ENCODE data around the gene BARX2. TPM values are rescaled to one million over a fixed set of nuclear protein-coding genes. Genes with fewer than 3 reads are reported as not detected.

BARX2 gene
- total RNA-seq, 2 experiments from 2014 or later, result 0.29 to 0.71 TPM

DNA sequence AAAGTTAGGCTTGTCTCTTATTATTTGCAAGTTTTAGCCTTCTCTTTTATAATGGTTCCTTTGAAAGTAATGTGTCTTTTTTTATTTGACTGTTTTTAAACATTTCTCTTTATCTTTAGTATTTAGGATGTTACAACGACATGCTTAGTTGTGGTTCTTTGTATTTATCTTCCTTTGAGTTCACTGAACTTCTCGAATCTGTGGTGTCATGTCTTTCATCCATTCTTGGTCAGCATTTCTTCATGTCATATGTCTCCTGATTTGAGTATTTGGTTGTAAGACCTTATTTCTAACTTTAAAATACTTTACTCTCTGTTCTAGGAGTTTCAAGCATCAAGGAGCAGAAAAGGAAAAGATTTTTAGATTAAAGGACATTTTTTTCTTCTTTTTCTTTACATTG lies 15.9 kb upstream of the BARX2 start:
- Mint-ChIP-seq H3K4me1 (ENCODE audit: low read depth) (no peaks in the 10 kb centered on the region), H3K9me3 (peaks cover 7% of the 10 kb centered on the region), H3K27ac (no peak overlapping the region), H3K36me3 (no peaks in the 10 kb centered on the region), H3K27me3 (peaks cover 11% of the 10 kb centered on the region), H3K4me3 (no peak overlapping the region)
- CTCF ChIA-PET, result no interaction called here
- no peak for DNase-seq
- intact Hi-C loops (cut with micrococcal nuclease), result no loop called here
- POLR2A ChIA-PET, result no interaction called here

DNA sequence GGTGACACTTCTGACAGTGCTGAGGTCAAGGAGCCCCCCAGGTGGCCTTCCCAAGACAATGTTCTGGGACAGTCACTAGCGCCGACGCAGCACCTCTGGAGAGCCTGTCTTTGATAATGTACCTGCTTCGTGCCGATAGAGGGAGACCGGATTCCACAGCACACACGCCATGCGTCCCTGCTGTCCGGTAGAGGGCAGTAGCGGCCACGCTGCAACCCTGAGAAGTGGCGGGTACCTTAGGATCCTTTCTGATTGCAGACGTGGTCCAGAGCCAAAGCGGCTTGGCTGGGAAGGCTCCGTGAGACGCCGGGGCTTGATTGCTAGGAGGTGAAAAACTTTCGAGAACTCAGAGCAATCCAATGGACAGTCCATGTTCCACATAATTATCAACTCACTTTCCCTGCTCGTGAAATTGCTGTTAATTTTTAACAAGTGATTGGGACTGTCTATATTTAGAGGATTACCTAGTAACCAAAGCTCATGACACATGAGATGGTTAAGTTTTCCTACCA lies 11.4 kb upstream of the BARX2 start:
- no peaks in the 10 kb centered on the region for H3K4me1 Mint-ChIP-seq (ENCODE audit: low read depth)
- H3K27ac Mint-ChIP-seq, result no peak overlapping the region
- H3K9me3 Mint-ChIP-seq, result peaks cover 7% of the 10 kb centered on the region
- intact Hi-C loops (cut with micrococcal nuclease), result loop anchor here (1.0 kb wide), 4 partner anchors 12 to 387 kb away; no protein-coding TSS in a partner anchor
- peaks cover 35% of the 10 kb centered on the region for H3K27me3 Mint-ChIP-seq
- ChIA-PET POLR2A (no interaction called here), CTCF (interaction anchor here (0.6 to 2.4 kb wide), 11 partner anchors 9 to 525 kb away, joined by 3 to 32 read pairs (median 3); partner anchors contain the start of gene BARX2)
- peak; percentile 88 for DNase-seq
- H3K4me3 Mint-ChIP-seq, result no peak overlapping the region
- no peaks in the 10 kb centered on the region for H3K36me3 Mint-ChIP-seq

DNA sequence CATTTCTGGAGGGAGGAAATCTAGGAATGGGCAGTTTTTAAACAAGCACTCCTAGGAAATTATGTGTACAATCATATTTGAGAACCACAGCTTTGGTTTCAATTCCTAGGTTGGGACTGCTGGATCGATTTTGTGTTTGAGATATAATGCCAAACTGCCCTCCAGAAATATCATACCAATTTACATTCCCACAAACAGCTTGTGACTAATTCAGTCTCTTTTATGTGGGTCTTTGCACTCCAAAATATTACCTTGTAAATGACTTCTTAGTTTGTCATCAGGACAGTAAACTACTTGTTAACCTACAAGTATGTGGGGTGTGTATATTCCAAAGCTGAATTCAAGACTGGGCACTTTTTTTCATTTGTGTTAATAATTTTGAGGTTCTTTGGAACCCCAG lies 9.8 kb upstream of the BARX2 start:
- H3K9me3 Mint-ChIP-seq, result no peaks in the 10 kb centered on the region
- intact Hi-C loops (cut with micrococcal nuclease), result loop anchor here (5.0 kb wide), 1 partner anchor 1424 kb away; no protein-coding TSS in a partner anchor
- H3K4me1 Mint-ChIP-seq (ENCODE audit: low read depth), result no peaks in the 10 kb centered on the region
- ChIA-PET CTCF (interaction anchor here (0.6 to 2.1 kb wide), 6 partner anchors 10 to 386 kb away, joined by 3 to 12 read pairs (median 6); partner anchors contain the start of gene BARX2), POLR2A (no interaction called here)
- DNase-seq, result no peak
- peaks cover 36% of the 10 kb centered on the region for H3K27me3 Mint-ChIP-seq
- no peak overlapping the region for H3K4me3 Mint-ChIP-seq
- no peaks in the 10 kb centered on the region for H3K36me3 Mint-ChIP-seq
- H3K27ac Mint-ChIP-seq, result no peak overlapping the region

- ChIA-PET POLR2A (no interaction called here), CTCF (interaction anchor here (0.6 to 1.9 kb wide), 4 partner anchors 21 to 385 kb away, joined by 3 to 11 read pairs (median 6); no protein-coding TSS in a partner anchor)
- Mint-ChIP-seq H3K4me3 (no peak overlapping the region), H3K36me3 (no peaks in the 10 kb centered on the region), H3K4me1 (ENCODE audit: low read depth) (peaks cover 2% of the 10 kb centered on the region), H3K9me3 (no peaks in the 10 kb centered on the region), H3K27ac (no peak overlapping the region), H3K27me3 (peaks cover 47% of the 10 kb centered on the region)
- intact Hi-C loops (cut with micrococcal nuclease), result loop anchor here (5.0 kb wide), 1 partner anchor 1425 kb away; no protein-coding TSS in a partner anchor
- no peak for DNase-seq
These were observed 8.7 kb upstream of the BARX2 start for GRCh38 chr11:129366737-129367597.

DNA sequence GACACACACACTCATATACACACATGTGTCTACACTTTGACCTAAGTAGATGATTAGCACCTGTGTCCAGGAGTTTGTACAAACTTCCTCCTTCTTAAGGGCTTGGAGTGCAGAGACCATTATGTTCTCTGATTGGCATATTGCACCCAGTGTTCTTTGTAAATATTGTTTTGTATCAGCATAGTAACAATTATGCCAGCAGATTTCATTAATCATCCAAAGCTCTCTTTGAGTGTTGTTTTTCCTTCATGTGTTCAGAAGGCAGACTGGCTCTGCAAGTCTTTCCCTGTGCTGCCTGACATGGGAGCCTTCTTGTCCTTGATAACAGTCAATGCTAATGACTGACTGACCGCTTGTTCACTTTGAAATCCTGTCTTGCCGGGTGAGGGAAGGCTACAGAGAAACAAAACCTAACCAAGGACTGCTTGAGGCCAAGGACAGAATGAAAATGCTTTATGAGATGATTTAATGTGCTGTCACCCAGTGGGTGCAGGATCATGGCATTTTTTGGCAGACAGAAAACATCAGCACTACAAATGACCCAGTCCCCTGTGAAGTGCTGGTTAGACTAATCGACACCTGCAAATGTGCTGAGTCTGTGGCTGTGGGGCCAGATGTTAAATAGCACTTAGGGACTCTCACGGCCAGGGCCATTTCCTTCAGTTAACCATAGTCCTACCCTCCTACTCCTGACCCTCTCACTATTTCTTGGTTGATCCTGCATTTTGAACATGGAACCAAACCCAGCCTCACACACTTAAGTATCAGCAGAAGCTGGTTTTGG lies 6.6 kb upstream of the BARX2 start:
- no peak for DNase-seq
- Mint-ChIP-seq H3K36me3 (no peaks in the 10 kb centered on the region), H3K27me3 (peaks cover 62% of the 10 kb centered on the region), H3K4me3 (no peak overlapping the region), H3K27ac (no peak overlapping the region), H3K9me3 (no peaks in the 10 kb centered on the region), H3K4me1 (ENCODE audit: low read depth) (peaks cover 13% of the 10 kb centered on the region)
- intact Hi-C loops (cut with micrococcal nuclease), result loop anchor here (5.0 kb wide), 1 partner anchor 1427 kb away; no protein-coding TSS in a partner anchor
- POLR2A ChIA-PET, result no interaction called here
- CTCF ChIA-PET, result no interaction called here

GRCh38 chr11:129370715-129371114 lies 4.9 kb upstream of the BARX2 start:
- peaks cover 18% of the 10 kb centered on the region for H3K4me1 Mint-ChIP-seq (ENCODE audit: low read depth)
- ChIA-PET CTCF (no interaction called here), POLR2A (no interaction called here)
- intact Hi-C loops (cut with micrococcal nuclease), result no loop called here
- peaks cover 72% of the 10 kb centered on the region for H3K27me3 Mint-ChIP-seq
- H3K27ac Mint-ChIP-seq, result no peak overlapping the region
- no peaks in the 10 kb centered on the region for H3K9me3 Mint-ChIP-seq
- no peak overlapping the region for H3K4me3 Mint-ChIP-seq
- DNase-seq, result no peak
- H3K36me3 Mint-ChIP-seq, result no peaks in the 10 kb centered on the region

DNA sequence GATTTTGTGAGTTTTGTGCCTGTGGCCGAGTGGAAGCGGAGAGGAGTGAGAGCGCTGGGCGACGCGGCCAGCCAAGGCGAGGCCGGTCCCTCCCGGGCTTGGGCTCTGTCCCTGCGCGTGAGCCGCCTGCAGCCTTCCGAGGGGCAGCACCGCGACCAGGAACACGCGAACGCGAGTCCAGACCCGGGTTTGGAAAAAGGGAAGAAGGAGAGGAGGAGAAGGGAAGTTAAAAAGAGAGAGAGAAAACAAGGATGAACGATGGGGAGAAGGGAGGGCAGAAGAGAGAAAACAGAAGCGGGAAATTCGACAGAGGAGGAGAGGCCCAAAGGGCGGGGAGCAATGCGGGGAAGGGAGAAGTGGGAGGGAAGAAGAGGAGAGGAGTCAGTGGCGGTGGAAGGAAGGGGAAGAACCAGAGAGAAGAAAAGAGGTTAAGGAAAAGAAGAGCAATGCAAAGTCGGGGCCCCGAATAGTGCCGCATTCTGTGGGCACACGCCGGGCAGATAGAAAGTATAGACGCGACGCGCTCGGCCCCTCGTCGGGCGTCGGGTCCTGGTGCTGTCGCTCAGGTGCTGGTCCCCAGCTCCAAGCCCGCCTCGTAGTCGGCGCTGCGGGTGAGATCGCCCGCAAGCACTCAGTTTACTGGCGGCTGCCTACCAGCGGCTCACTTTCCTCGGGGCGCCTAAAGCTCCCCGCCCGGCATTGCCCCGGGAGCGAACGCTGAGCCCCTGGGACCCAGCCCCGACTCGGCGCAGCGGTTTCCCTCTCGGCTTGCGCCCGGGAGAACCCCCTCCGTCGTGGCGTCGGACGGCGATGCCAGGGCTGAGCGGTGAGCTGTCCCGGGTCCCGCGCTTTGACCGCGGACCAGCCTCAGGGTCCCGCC lies 2.8 kb upstream of the BARX2 start:
- Mint-ChIP-seq H3K9me3 (no peaks in the 10 kb centered on the region), H3K27ac (no peak overlapping the region), H3K4me3 (peak overlapping the region; percentile 42), H3K4me1 (ENCODE audit: low read depth) (peaks cover 26% of the 10 kb centered on the region), H3K36me3 (no peaks in the 10 kb centered on the region), H3K27me3 (peaks cover 71% of the 10 kb centered on the region)
- intact Hi-C loops (cut with micrococcal nuclease), result no loop called here
- CTCF ChIA-PET, result interaction anchor here (1.2 to 2.5 kb wide), 2 partner anchors 9 to 322 kb away, joined by 6 to 9 read pairs; no protein-coding TSS in a partner anchor
- DNase-seq, result peak; percentile 12
- POLR2A ChIA-PET, result no interaction called here

GRCh38 chr11:129373489-129373953 lies 2.1 kb upstream of the BARX2 start:
- Mint-ChIP-seq H3K27ac (no peak overlapping the region), H3K27me3 (peaks cover 71% of the 10 kb centered on the region), H3K9me3 (no peaks in the 10 kb centered on the region), H3K4me1 (ENCODE audit: low read depth) (peaks cover 26% of the 10 kb centered on the region), H3K36me3 (no peaks in the 10 kb centered on the region), H3K4me3 (peak overlapping the region; percentile 26)
- DNase-seq, result no peak
- CTCF ChIA-PET, result interaction anchor here (0.7 to 2.5 kb wide), 3 partner anchors 9 to 1356 kb away, joined by 3 to 9 read pairs (median 6); no protein-coding TSS in a partner anchor
- intact Hi-C loops (cut with micrococcal nuclease), result no loop called here
- POLR2A ChIA-PET, result no interaction called here

DNA sequence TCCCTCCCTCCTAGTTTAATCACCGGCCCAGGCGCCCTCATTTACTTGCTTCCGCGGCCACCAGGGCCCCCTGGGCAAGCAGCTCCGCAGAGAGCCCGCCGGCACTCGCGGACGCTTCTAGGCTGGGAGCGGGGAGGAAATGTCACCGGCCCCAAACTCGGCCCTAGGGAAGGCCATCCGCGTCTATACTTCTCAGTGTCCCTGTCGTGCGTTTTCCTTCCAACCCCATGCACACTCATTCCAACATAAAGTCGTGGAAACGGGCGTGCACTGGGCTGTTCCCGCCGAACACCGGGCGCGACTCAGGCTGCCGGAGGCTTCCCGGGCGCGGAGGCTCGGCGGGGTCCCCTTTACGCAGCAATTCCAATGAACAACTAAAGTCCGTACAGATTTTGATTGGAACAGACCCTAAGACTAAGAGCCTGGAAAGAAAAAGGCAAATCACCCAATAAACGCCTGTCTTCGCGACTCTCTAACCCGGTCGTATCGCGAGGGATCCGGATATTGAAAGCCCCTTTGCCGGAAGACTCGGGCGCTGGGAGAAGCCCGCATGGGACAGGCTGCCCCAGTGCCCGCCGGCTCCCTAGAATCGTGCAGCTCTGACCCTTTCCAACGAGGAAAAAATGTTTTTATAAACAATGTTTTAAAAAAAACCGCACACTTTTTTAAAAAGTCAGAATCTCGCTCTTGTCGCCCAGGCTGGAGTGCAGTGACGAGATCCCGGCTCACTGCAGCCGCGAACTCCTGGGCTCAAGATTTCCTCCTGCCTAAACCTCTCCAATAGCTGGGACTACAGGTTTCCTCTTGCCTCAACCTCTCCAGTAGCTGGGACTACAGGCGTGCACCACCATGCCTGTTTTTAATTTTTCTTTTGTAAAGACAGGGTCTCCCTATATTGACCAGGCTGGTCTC lies 1.3 kb upstream of the BARX2 start:
- intact Hi-C loops (cut with micrococcal nuclease), result no loop called here
- no peaks in the 10 kb centered on the region for H3K36me3 Mint-ChIP-seq
- POLR2A ChIA-PET, result no interaction called here
- DNase-seq, result peak; percentile 15
- H3K4me1 Mint-ChIP-seq (ENCODE audit: low read depth), result peaks cover 26% of the 10 kb centered on the region
- peak overlapping the region; percentile 62 for H3K4me3 Mint-ChIP-seq
- H3K27ac Mint-ChIP-seq, result no peak overlapping the region
- no peaks in the 10 kb centered on the region for H3K9me3 Mint-ChIP-seq
- CTCF ChIA-PET, result interaction anchor here (0.7 to 2.7 kb wide), 4 partner anchors 11 to 1357 kb away, joined by 3 to 10 read pairs (median 6); no protein-coding TSS in a partner anchor
- H3K27me3 Mint-ChIP-seq, result peaks cover 67% of the 10 kb centered on the region

DNA sequence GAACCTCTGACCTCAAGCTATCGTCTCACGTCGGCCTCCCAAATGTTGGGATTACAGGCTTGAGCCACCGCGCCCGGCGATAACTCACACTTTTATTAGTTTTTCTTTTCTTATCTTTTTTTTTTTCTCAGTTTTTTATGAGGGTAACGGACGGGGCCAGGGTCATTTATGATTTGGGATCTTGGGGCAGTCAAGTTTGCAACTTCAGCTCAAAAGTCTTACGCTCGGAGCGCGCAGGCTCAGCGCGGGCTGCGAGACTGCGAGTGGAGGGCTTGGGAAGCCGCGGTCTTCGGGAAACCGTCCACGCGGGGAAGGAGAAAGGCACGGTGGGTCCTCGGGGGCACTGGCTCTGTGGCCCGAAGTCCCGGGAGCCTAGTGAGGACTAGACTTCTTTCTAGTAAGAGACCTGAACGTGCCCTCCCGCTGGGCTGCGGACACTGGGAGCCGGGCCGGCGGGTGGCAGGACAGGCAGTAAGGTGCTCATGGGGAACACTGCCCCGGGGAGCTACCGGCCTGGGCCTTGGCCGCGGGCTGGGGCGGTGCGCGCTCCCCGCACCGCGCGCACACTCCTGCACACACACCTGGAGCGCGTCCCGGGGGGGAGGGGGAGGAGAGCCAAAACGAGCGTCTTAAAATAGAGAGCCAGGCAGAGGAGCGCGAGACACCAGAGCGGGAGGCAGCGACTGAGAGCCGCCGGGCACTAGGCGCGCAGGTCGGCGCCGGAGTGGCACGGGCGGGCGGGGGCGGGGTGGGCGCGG lies 476 bp upstream of the BARX2 start:
- H3K27ac Mint-ChIP-seq, result no peak overlapping the region
- peak overlapping the region; percentile 62 for H3K4me3 Mint-ChIP-seq

More for the DNA sequence above, 476 bp upstream of the BARX2 start:
- ChIA-PET POLR2A (no interaction called here), CTCF (interaction anchor here (0.6 to 2.7 kb wide), 11 partner anchors 10 to 422 kb away, joined by 3 to 17 read pairs (median 4); no protein-coding TSS in a partner anchor)
- H3K4me1 Mint-ChIP-seq (ENCODE audit: low read depth), result peaks cover 26% of the 10 kb centered on the region
- peak; percentile 41 for DNase-seq
- intact Hi-C loops (cut with micrococcal nuclease), result loop anchor here (5.0 kb wide), 2 partner anchors 62 to 262 kb away; no protein-coding TSS in a partner anchor
- H3K27me3 Mint-ChIP-seq, result peaks cover 67% of the 10 kb centered on the region
- no peaks in the 10 kb centered on the region for H3K36me3 Mint-ChIP-seq
- no peaks in the 10 kb centered on the region for H3K9me3 Mint-ChIP-seq
